SJCRH30 (cell line): ENCODE results near the gene USP7. TPM values are rescaled to one million over a fixed set of nuclear protein-coding genes. Genes with fewer than 3 reads are reported as not detected.

ENCODE experiments used
- DNase-seq, 2 experiments: peaks; one replicate each; pipeline ENCODE4 v3.0.0-alpha.2; 2015 to 2020
- H3K27ac ChIP-seq: fragments of 250-450 bp; sonication (Bioruptor Pico); 2 replicates; pipeline ENCODE4 v1.5.1; 2020; ENCODE audit warnings: mild to moderate bottlenecking, moderate library complexity
- H3K27me3 ChIP-seq: fragments of 250-450 bp; sonication (Bioruptor Pico); 2 replicates; pipeline ENCODE4 v1.5.1; 2020; ENCODE audit warnings: mild to moderate bottlenecking, moderate library complexity
- H3K36me3 ChIP-seq: fragments of 250-450 bp; sonication (Bioruptor Pico); 2 replicates; pipeline ENCODE4 v1.5.1; 2020; ENCODE audit warnings: mild to moderate bottlenecking, moderate library complexity
- H3K4me1 ChIP-seq: fragments of 250-450 bp; sonication (Bioruptor Pico); 2 replicates; pipeline ENCODE4 v1.5.1; 2020; ENCODE audit warnings: mild to moderate bottlenecking, moderate library complexity
- H3K4me3 ChIP-seq: fragments of 250-450 bp; sonication (Bioruptor Pico); 2 replicates; pipeline ENCODE4 v1.5.1; 2020; ENCODE audit warnings: mild to moderate bottlenecking, moderate library complexity
- H3K9me3 ChIP-seq: fragments of 250-450 bp; sonication (Bioruptor Pico); replicated peaks from 2 replicates; pipeline ENCODE4 v1.5.1; 2020; ENCODE audit warnings: mild to moderate bottlenecking, moderate library complexity
- total RNA-seq: library from RNA; depleted of rRNA; stranded (reverse); fragments of >200 nt; shearing (Covaris generic); gene quantifications from 2 replicates; pipeline ENCODE4 v1.2.3, GENCODE V29; 2014

USP7 gene
- total RNA-seq, 1 experiment from 2014 or later = 91.7 TPM

- DNase-seq = peak; percentile 9 to 21
- Histone ChIP-seq H3K27me3 (no peaks in the 10 kb centered on the region), H3K36me3 (no peaks in the 10 kb centered on the region), H3K9me3 (no peaks in the 10 kb centered on the region), H3K4me1 (peaks cover 19% of the 10 kb centered on the region), H3K4me3 (peak overlapping the region; percentile 73), H3K27ac (no peak overlapping the region)
These were observed 491 bp downstream of the USP7 start for GRCh38 chr16:8963010-8963820.

DNA sequence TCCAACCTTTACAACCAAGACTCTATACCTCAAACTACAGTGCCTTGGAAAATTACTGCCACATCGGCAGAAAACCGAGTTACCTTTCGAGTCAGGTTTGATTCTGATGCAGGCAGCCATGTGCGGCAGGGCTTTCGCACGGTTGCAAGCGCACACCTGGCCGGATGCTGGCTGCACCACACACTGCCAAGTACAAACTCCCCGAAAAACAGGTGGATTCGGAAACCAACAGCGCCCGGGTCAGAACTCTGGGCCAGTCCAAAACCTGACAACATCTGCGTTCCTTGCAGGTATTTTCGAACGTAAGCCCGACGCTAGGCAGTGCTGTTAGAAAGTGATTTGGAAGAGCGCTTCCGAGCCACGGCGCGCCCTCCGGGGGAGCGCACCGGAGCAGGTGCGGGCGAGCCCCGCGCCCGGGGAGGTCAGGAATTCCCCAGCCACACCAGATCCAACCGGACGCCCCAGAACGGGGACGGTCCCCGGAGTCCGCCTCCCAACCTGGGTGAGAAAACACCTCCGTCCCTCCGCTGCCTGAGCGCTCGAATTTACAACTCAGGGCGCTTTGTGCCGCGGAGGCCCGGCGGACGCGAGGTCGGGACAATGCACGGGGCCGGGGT lies 1.2 kb downstream of the USP7 start:
- peaks cover 24% of the 10 kb centered on the region for H3K4me1 ChIP-seq
- no peak for DNase-seq

DNA sequence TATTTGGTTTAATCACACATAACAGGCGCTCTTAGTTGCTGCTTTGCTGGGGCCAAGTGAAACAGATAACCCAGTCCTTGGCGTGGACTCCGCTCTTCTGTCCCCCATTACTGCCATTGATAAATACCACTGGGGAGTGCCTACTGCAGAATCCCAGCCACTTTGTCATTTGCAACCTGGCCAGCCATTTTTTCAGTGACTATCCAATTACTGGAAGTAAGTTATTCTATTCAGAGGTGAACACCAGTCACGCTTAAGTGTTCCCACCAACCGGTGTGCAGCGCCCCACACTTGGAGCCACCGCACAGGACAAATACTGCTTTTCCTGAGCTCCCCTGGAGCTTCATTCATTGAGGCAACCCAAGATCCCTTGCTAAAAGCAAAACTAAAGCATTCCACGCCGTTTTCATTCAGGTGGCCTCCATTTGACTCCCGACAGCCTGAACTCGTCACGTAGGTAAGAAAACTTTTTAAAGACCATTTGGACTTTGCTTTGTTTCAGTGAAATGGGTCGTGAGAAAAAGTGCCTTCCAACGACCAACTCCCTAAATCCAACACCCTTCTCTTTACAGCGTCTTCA lies 1.8 kb downstream of the USP7 start:
- Histone ChIP-seq H3K9me3 (no peaks in the 10 kb centered on the region), H3K4me3 (peak overlapping the region; percentile 73), H3K27ac (no peak overlapping the region), H3K27me3 (no peaks in the 10 kb centered on the region), H3K4me1 (peaks cover 24% of the 10 kb centered on the region), H3K36me3 (no peaks in the 10 kb centered on the region)
- no peak for DNase-seq

More for the DNA sequence above, 1.2 kb downstream of the USP7 start:
- Histone ChIP-seq H3K9me3 (no peaks in the 10 kb centered on the region), H3K36me3 (no peaks in the 10 kb centered on the region), H3K27ac (no peak overlapping the region), H3K4me3 (peak overlapping the region; percentile 73), H3K27me3 (no peaks in the 10 kb centered on the region)

DNA sequence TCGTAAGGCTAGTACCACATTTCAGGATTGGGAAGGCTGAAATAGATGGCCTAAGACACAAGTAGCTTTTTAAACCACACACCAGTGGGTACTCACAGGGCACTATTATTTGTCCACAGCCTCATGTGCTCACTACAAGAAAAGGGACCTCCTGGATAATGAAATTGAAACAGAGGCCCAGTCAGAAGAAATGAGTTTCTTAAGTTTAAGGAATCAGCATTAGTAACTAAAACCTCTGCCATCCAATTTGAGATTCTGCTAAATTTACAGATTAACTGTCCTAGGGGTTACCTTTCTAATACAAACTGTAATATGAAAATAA lies 3.0 kb downstream of the USP7 start:
- Histone ChIP-seq H3K4me3 (no peak overlapping the region), H3K27ac (no peak overlapping the region), H3K9me3 (no peaks in the 10 kb centered on the region), H3K27me3 (no peaks in the 10 kb centered on the region), H3K36me3 (no peaks in the 10 kb centered on the region), H3K4me1 (peaks cover 24% of the 10 kb centered on the region)
- no peak for DNase-seq

GRCh38 chr16:8959921-8960787 lies 3.6 kb downstream of the USP7 start:
- H3K4me1 ChIP-seq = peaks cover 24% of the 10 kb centered on the region
- H3K4me3 ChIP-seq = no peak overlapping the region
- no peak overlapping the region for H3K27ac ChIP-seq

GRCh38 chr16:8958344-8959167 lies 5.2 kb downstream of the USP7 start:
- Histone ChIP-seq H3K4me1 (peaks cover 24% of the 10 kb centered on the region), H3K27me3 (no peaks in the 10 kb centered on the region), H3K4me3 (no peak overlapping the region), H3K36me3 (no peaks in the 10 kb centered on the region), H3K27ac (no peak overlapping the region), H3K9me3 (no peaks in the 10 kb centered on the region)
- peak; percentile 13 to 31 for DNase-seq

More at GRCh38 chr16:8959921-8960787, 3.6 kb downstream of the USP7 start:
- DNase-seq = peak; percentile 32 to 66
- no peaks in the 10 kb centered on the region for H3K27me3 ChIP-seq
- H3K9me3 ChIP-seq = no peaks in the 10 kb centered on the region
- no peaks in the 10 kb centered on the region for H3K36me3 ChIP-seq

DNA sequence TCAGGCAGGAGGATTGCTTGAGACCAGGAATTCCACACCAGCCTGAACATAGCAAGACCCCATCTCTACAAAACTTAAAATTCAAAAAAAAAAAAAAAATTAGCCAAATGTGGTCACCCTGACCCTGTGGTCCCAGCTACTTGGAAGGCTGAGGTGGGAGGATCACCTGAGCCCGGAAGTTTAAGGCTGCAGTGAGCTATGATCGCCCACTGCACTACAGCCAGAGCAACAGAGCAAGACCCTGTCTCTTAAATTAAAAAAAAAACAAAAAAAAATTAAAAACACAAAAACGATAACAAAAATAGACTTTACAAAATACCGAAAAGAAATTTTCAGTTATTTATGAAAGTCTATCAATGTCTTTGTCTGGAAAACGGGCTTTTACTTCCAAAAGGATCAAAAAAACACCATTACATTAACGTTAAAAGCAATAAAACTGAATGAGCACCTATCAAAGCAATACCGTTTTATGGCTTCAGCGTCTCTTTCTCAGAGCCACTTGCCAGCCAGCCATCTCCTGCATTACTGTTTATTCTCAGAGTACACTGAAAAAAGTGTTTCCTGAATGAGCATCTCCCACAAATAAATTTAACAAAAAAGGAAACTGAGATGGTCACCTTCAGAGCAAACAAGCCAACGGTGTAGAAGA lies 6.1 kb downstream of the USP7 start:
- no peak for DNase-seq
- no peaks in the 10 kb centered on the region for H3K9me3 ChIP-seq
- no peak overlapping the region for H3K27ac ChIP-seq
- no peaks in the 10 kb centered on the region for H3K27me3 ChIP-seq
- no peaks in the 10 kb centered on the region for H3K36me3 ChIP-seq
- H3K4me3 ChIP-seq = no peak overlapping the region
- peaks cover 24% of the 10 kb centered on the region for H3K4me1 ChIP-seq

GRCh38 chr16:8957063-8957397 lies 6.7 kb downstream of the USP7 start:
- Histone ChIP-seq H3K9me3 (no peaks in the 10 kb centered on the region), H3K36me3 (no peaks in the 10 kb centered on the region), H3K4me3 (no peak overlapping the region), H3K4me1 (peaks cover 24% of the 10 kb centered on the region), H3K27ac (no peak overlapping the region), H3K27me3 (no peaks in the 10 kb centered on the region)
- no peak for DNase-seq

DNA sequence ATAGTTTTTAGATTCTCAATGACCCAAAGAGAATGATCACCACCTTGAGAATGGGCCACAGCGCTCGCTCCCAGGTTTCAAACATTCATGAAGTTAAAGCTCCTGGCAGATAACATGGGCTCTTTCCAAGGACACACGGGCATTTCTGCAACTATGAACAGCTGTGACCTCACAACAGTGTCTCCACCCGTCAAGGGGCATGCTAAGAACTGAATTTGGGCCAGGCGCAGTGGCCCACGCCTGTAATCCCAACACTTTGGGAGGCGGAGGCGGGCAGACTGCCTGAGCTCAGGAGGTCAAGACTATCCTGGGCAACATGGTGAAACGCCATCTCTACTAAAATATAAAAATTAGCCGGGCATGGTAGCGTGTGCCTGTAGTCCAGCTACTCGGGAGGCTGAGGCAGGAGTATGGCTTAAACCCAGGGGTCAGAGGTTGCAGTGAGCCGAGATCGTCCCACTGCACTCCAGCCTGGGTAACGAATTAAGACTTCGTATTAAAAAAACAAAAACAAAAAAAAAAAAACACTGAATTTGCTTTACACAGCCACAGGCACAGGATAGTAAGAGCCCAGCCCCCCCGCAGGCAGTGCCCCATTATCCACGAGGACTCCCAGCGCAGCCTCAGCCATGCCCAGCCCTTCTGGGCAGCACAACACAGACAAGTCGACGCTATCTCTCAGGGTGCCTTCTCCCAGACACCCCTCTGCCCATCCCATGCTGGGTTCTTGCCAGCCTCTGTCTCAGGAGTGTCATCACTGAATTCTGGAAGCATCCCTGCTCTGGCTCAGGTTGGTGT lies 7.2 kb downstream of the USP7 start:
- H3K4me3 ChIP-seq = no peak overlapping the region
- no peaks in the 10 kb centered on the region for H3K27me3 ChIP-seq
- no peaks in the 10 kb centered on the region for H3K36me3 ChIP-seq
- H3K4me1 ChIP-seq = peaks cover 24% of the 10 kb centered on the region
- no peak for DNase-seq
- no peak overlapping the region for H3K27ac ChIP-seq
- H3K9me3 ChIP-seq = no peaks in the 10 kb centered on the region

GRCh38 chr16:8955828-8956227 lies 7.9 kb downstream of the USP7 start:
- Histone ChIP-seq H3K4me3 (no peak overlapping the region), H3K9me3 (no peaks in the 10 kb centered on the region), H3K4me1 (peaks cover 22% of the 10 kb centered on the region), H3K27me3 (no peaks in the 10 kb centered on the region), H3K27ac (no peak overlapping the region), H3K36me3 (no peaks in the 10 kb centered on the region)
- no peak for DNase-seq

- no peaks in the 10 kb centered on the region for H3K9me3 ChIP-seq
- no peak for DNase-seq
- H3K27ac ChIP-seq = no peak overlapping the region
- no peaks in the 10 kb centered on the region for H3K27me3 ChIP-seq
- H3K4me3 ChIP-seq = no peak overlapping the region
- no peaks in the 10 kb centered on the region for H3K36me3 ChIP-seq
- H3K4me1 ChIP-seq = peaks cover 3% of the 10 kb centered on the region; the same call in 1 of the 2 replicates
These were observed 10.6 kb downstream of the USP7 start for GRCh38 chr16:8953064-8953463.

GRCh38 chr16:8952281-8952751 lies 11.4 kb downstream of the USP7 start:
- Histone ChIP-seq H3K27ac (no peak overlapping the region), H3K36me3 (no peaks in the 10 kb centered on the region), H3K9me3 (no peaks in the 10 kb centered on the region), H3K4me3 (no peak overlapping the region), H3K27me3 (no peaks in the 10 kb centered on the region), H3K4me1 (no peaks in the 10 kb centered on the region; the same call in 1 of the 2 replicates)
- no peak for DNase-seq
